ENCODE data around the gene HMGN4.

- TF ChIP-seq POLR2AphosphoS5 (IDR thresholded peaks at IDR 0.05) (no peak), CTCF (IDR thresholded peaks at IDR 0.05) (no peak)
Measured at GRCh38 chr6:26514984-26515383, 23.2 kb upstream of the HMGN4 start.

All from prostate gland (tissue), 2 donors.